HG02798 (cell line): ENCODE results near the gene NAT9.

Experiments
- ATAC-seq: cut with Tn5 transposase; IDR thresholded peaks from one replicate; pipeline ENCODE4 v1.9.1; 2021; ENCODE audit warnings: mild to moderate bottlenecking; ENCODE audit not compliant: unreplicated experiment, poor library complexity

The NAT9 gene

DNA sequence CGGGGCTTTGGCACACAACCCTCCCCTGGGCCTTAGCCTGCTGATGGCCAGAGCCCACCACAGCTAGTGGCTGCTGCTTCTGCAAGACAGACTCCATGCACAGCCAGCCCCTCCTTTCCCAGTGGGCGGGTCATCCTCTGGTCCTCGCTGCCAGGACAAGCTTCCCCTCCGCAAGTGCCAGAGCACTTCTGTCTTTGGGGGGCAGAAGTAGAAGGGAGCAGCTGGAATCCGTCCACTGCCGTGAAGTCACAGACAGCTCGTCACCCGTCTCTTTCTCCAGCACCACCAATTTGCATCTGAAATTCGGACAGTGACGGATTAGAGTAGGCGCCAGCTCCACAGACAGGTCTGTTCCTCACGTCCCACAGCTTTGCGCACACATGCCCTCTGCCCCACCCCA is 31.3 kb upstream of the NAT9 start:
- ATAC-seq, result no peak

DNA sequence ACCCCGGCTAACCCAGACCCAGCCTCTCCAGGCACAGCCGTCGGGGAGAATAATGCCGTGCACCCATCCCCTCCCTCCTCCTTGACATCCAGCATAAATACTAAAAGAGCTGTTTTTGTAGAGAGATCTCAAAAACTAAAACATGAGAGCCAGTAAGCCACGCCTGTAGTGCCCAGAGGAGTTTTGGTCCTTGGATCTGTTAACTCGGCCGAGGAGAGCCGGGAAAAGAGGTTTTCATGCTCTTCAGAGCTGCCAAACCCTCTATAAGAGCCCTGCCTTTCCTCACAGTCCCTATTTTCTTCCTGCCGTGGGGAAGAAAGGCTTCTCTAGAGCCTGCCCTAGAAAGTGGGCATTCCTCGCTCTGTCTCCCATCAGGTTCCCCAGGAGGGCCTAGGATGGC is 30.2 kb upstream of the NAT9 start:
- no peak for ATAC-seq

DNA sequence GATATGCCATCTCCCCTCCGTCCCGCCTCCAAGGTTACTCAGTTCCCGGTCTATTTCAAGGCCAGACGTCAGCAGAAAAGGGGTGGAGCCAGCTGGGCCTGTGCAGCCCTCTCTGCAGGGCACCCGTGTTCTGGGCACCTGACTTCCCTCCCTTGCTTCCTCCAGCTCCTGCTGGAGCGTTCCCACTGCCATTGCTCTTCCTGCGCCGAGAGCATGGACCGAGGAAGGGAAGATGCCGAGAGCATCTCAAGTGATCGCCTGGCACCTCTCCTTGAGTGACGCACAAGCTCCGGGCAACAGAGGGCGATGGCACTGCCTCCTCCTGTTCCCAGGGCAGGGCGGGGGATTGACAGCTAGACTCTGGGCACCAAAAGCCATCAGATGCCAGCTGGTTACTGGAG is 29.4 kb upstream of the NAT9 start:
- no peak for ATAC-seq

DNA sequence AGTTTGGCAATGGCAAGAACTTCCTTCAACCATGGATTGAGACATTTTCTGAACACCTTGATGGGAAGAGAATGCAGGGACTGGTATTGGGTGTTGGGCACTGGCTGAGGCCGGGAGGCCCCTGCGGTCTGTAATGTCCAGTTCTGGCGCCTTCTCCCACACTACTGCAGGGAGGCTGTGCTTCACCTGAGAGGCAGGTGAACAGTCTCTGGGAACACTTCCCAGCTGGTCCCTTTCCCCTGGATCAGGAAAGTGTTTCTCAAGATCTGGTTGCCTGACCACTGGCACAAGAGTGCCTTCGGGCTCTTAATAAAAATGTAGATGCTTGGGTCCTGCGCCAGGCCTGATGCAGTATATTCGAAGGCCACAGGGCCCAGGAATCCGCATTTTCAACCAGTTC is 28.5 kb upstream of the NAT9 start:
- no peak for ATAC-seq

DNA sequence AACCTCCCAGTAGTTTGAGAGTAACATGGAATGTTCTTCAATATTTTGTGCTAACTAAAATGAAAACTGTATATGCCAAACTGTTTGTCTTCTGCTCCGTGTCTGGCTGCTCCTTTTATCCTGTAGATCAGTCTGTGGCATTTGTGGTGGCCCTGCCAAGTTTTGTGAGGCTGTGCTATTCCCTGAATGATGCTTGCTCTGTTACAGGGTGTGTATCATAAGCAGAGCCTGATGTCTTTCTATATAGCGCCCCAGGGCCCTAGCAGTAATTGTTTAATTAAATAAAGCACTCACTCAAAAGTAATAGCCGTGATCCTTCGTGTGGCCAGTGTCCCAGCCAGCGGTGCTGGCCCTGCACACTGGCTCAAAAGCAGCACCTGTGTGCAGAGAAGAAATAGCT is 27.8 kb upstream of the NAT9 start:
- ATAC-seq, result no peak

DNA sequence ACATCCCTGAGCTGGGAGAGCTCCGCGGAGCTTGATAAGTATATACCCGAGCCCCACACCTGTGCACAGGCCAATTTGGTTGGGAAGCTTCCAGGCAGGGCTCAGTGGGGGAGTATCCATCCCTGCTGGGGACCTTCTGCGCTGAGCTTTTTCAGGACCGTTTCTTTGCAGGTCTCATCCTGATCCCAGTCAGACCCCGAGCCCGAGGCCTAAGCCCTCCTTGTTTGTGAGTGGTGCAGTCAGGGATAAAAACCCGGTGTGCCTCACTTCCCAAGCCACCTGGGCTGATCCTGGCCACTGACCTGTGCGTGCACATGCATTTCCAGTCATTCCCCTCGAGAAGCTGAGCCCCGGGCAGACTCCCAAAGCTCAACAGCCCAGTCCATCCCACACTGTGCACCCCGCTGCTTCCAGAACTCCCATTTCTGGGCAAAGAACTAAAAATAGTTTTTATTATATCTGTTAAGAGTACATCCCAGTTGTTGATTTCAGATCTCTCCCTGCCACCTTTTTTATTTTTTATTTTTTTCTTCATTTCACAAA is 27.3 kb upstream of the NAT9 start:
- no peak for ATAC-seq

DNA sequence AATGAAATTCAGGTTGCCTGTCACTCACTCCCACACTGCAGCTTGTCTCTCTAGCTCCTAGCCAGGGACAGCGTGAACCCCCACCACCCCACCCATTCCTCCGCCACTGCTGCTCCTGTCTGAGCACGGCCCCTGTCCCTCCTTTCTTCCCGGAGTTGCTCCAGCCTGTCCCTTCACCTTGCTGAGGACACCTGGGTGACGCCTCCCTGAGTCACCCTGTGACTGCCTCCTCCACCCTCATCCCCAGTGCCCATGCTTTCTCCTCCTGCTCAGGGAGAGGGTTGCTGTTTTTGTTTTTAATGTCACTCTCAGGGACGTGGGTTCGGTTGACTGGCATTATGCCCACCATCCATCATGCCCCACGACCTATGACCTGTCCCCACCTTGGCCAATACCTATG is 25.8 kb upstream of the NAT9 start:
- no peak for ATAC-seq

DNA sequence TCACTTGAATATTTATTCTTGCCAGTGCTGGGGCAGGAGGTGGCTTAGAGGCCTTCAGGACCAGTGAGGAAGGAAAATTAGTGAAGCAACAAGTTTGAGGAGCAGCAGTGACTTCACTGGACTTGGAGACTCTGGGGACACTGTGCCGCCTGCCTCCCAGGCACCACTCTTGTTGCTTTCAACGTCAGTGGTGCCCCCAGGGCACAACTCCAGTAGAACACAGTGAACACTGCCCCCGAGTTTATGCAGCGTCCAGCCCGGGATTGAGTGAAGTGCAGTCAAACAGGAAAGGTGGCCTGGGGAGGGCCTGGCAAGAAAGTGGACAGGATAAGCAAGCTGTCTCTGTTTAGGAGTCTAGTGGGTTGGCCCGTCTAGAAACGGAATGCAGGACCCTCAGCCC is 24.4 kb upstream of the NAT9 start:
- ATAC-seq, result no peak

DNA sequence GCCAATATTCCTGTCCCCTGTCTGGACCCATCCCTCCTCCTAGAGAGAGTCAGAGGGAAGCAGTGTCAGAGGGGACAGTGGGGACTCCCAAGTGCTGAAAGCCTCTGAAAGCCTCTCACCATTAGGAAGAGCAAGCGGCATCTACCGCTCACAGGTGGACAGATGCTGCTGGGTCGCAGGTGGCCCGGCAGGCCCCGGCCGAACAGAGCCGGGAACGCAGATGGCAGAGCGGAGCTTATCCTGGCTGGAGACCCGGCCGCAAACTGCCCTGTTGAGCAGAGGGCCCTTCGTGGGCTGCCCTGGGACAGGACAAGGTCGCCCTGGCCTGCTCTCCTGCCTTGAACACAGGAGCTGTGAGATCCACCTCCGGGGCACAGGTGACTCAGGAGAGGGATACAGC is 23.0 kb upstream of the NAT9 start:
- ATAC-seq, result no peak

DNA sequence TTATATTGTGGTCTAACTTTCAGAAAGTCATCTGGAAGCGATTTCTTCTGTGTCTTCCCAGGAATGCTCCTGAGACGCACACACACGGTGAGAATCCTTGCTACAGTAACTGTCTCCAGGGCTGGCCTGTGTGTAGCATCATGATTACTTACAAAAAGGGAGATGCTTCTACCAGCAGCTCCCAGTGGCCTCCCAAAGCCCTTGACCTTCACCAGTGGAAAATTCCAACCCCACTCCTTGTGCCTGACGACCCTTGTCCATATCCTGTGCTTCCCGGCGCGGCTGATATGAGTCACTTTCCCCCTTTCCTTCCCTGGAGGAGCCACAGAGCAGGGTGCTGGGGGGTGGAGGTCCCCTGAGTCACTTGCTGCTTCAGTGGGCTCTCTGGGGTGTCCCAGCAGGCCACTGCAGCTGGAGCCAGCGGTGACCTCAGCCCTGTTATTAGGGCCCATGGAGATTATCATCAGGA is 22.1 kb upstream of the NAT9 start:
- ATAC-seq, result no peak

DNA sequence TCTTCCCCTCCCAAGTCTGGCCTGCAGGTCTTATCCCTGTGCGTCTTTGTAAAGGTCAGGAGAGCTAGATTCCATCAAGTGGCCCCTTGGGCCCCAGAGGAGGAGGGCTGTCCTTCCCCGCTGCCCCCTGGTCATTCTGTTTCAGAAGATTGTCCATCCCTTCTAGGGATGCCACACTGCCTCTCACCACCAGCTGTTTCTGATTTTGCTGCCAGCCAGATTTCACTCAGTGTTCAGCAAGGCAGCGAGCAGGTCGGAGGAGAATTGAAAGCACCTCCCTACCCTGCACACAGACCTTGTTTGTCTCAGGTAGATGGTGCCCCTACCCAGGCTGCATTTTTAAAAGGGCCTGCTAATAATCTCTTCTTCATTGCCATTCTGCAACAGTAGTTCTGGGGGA is 21.7 kb upstream of the NAT9 start:
- no peak for ATAC-seq

DNA sequence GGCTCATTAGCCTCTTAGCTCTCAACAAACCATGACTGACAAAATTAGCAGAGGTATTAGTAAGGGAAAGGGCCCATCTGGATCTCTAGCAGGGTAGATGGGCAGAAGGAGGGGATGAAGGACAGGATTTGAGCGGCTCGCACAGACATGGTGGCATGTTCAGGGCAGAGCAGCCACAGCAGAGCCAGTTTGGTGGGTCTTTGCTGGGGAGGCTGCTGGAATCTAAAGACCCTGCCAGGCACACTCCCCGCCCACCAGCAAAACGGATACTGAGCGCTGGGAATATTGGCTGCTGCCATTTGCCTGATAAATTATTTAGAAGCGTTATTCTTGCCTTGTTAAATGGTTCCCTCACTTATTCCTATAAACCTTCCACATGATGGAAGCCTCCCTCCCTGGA is 20.7 kb upstream of the NAT9 start:
- no peak for ATAC-seq

DNA sequence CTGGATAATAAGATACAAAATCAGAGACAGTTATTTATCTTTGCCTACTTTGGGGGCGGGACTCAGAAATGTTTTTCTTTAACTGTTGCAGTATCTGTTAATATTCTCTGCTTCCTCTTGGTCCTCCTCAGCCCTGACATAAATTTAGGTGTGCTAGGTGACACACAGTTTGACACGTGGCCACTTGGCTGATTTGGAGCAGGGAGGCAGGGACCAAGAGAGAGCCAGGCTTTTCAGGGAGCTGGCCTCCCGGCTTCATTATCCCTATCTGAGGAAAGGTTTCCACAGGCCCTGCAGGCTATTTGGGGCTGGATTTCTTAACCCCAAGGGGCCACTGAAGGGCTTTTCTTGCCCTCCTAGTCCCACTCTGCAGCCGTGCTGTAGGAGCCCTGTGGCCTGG is 20.1 kb upstream of the NAT9 start:
- no peak for ATAC-seq

DNA sequence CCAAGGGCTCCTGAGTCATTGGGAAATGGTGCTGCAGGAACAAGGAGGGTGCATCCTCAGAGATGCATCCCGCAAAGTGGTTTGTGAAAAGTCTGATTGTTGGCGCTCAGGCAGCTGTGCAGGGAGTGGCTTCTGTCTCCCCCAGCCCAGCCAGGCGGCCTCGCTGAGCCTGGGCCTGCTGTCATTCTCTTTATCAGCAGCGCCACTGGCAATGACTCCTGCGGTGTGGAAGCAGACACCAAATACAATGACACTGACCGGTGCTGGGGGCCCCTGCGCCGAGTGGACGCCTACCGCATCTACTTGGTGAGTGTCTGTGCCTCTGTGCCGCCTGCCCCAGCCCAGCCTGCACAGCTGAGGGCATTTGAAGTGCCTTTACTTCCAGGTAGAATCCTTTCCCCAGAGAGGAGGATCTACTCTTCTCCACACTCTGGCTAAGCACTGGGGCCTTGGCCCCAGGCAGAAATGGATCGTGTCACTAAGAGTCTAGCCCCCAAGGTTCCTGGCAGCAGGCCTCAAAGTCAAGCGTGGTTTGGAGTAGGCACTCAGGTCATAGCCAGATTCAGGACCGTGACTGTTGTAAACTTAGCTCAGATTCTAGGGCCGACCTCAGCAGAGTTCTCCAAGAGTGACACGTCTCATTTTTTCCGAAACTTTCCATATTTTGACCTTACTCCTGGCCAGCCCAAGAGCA is 19.3 kb upstream of the NAT9 start:
- no peak for ATAC-seq

DNA sequence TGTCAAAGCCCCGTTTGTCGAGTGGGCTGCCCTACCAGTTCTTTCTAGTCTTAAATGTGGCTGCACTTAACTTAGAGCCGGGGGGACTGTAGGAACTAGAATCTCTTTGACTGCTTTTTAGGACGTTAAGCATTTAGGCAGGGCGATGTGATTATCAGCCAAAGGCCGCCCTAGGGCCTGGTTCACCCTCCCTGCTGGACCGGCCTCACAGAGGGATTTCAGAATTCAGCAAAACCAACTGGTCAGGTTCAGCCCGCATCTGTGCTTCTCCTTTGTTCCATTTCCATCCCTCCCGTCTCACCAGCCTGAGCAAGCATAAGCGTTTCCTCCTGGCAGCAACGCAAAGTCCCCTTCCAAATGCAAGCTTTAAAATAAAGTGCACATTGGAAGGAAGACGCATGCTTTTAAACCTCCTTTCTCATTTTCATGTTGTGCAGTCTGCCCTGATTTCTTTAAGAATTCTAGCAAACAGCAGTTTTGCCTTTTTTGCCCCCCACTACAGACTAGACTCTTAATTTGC is 16.5 kb upstream of the NAT9 start:
- ATAC-seq, result no peak

DNA sequence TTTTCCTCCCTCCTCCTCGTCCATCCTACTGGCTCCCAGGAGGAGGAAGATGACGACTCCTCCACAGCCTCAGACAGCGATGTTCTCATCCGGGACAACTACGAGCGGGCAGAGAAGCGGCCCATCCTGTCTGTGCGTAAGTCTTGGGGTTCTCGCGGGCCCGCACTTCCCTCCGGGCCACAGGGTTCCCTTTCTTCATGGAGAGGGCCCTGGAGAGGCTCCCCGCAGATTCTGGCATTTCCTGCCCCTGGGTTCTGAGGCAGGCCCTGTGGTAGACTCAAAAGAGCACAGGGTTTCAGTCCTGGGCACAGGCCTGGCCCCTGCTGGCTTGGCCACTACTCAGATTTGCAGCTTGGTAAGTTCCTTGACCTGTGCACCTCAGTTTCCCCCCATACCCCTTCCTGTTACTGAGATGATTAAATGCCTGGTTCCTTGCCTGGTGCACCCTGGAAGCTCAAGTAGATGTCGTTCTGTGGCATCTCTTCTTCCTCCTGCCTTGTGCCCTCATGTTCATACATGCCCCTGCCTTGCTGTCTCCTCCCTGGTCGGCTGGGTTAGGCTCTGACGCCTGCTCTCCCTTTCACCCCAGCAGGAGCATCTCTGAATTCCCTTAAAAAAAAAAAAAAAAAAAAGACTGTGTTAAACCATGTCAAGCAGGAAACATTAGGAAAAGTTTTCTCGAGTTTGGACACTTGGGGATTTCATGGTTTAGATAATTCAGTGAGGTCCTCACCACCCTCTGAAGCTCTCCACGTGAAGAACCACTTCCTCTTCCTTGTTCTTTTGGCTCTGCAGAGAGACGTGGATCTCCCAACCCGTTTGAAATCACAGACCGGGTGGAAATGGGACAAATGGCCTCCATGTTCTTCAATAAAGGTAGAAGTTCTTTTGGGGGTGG is 14.3 kb upstream of the NAT9 start:
- ATAC-seq, result no peak

DNA sequence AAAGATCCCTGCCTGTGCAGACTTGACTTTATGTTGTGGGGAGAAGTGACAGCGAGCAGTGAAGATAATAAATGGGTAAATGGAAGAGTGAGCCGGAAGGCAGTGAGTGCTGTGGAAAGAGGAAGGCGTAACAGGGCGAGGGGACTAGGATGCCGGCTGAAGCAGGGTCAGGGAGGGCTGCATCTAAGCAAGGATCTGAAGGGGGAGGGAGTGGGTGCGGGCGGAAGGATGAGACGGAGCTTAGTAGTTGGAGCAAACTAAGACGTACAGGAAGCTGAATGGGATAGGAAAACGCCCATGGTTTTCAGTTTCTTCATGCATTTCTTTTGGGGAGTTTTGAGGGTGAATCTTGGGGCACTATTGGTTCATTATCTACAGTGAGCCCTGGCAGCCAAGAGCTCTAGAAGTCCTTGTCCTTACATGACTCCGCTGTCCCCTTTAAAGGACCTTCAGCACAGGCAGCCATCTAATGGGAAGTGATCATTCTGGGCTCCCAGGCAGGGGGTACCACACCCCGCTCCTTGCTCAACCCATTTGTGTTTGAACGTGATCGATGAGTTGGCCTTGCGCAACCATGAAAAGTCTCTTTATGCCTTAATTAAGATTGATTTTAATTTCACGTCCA is 10.4 kb upstream of the NAT9 start:
- ATAC-seq, result no peak

DNA sequence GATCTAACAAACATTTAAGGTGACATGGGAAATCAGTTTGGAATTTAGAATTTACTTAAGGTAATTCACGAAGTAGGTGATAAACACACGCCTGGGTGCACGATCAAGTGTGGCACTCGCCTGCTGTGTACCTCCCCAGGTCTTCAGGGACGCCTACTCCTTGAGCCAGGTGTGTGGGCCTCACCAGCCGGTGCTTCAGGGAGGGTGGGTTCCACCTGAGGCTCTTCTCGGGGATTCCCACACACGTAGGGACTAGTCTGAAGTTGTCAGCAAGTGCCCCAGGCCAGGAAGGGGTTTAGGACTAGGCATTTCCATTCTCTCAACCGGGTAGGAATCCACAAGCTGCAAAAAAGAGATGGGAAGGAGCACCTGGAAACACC is 9.8 kb upstream of the NAT9 start:
- ATAC-seq, result no peak

DNA sequence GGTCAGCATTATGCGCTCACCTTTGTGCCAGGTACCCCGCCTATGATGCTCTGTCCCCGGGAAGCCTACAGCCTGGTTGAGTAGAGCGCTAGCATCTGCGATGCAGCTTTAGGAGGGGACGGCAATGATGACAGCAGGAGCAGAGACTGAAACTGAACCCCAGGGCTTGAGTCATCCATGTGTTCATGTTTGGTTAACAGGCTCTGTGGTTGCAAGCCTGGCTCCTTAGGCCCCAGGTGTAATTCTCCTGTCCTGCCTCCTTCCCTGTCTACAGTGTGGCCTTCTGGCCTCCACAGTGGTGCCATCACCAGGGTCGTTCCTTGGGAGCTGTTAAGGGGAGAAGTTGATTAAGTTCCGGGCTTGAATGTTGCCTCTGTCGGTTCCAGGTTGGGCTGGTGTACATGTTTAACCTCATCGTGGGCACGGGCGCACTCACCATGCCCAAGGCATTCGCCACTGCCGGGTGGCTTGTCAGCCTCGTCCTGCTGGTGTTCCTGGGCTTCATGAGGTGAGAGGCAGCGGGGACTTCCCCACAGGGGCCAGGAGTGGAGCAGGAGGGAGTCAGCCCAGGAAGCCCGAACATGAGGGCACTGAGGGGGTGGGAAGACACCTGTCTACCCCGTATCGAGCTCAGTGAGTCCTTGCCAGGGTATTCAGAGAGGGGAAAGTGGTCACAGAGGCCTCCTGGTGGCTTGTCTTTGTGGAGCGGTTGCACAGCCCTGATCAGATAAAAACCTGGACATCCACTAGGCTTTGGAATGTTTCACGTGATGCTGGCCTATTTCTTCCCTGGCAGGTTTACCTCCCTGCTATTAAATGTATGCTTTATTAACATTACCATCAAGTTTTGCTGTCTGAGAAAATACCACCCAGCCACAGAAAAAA is 9.2 kb upstream of the NAT9 start:
- no peak for ATAC-seq
